IMR-90 (cell line): ENCODE data around the gene NFRKB. TPM values are rescaled to one million over a fixed set of nuclear protein-coding genes. Genes with fewer than 3 reads are reported as not detected.
"Not testable (repeated sequence)": the region's sequence is repeated elsewhere in the genome, so short reads cannot be mapped to it uniquely, and the experiment has no call there.

Source experiments
- ATAC-seq: fragments of 200-7000 bp; cut with Tn5 transposase; 2 replicates; pipeline ENCODE4 v1.9.1; 2020; ENCODE audit warnings: low read depth, mild to moderate bottlenecking, moderate library complexity
- BruUV-seq: library from RNA; stranded (reverse); fragments of 400-500 nt; replicated peaks from 2 replicates; lab custom pipeline; 2021; lab: Mats Ljungman, UMichigan
- CTCF ChIA-PET: fragments of 300-600 bp; formaldehyde crosslinking; extraction: SDS; loops from one replicate; lab custom pipeline; 2021; ENCODE audit warnings: antibody characterized with exemption; lab: Yijun Ruan, JAX
- POLR2A ChIA-PET: fragments of 300-600 bp; sonication (Branson Sonifier 250); formaldehyde crosslinking; loops from one replicate; lab custom pipeline; 2022; ENCODE audit warnings: antibody characterized with exemption; ENCODE audit not compliant: unreplicated experiment; lab: Charles Lee
- DNase-seq: peaks from one replicate; pipeline ENCODE4 v3.0.0; 2013
- H2AFZ ChIP-seq: replicated peaks from 2 replicates; pipeline ENCODE3; 2013; ENCODE audit warnings: low read length, mild to moderate bottlenecking; ENCODE audit not compliant: poor library complexity
- H2AK5ac ChIP-seq: 2 replicates; pipeline ENCODE4 v1.6.1; 2013; ENCODE audit warnings: low read depth, low read length, inconsistent platforms
- H2AK9ac ChIP-seq: replicated peaks from 2 replicates; pipeline ENCODE3; 2013; ENCODE audit warnings: mild to moderate bottlenecking, low read depth, low read length, moderate library complexity; ENCODE audit not compliant: poor library complexity
- H2BK120ac ChIP-seq: 2 replicates; pipeline ENCODE4 v1.6.1; 2013; ENCODE audit warnings: low read depth, low read length, inconsistent platforms
- H2BK15ac ChIP-seq: 3 replicates; pipeline ENCODE4 v1.6.1; 2013; ENCODE audit warnings: low read depth, low read length, inconsistent platforms
- H2BK20ac ChIP-seq: 2 replicates; pipeline ENCODE4 v1.6.1; 2013; ENCODE audit warnings: low read depth, mild to moderate bottlenecking, inconsistent platforms, low read length, moderate library complexity
- H2BK5ac ChIP-seq: 2 replicates; pipeline ENCODE4 v1.6.1; 2013; ENCODE audit warnings: mild to moderate bottlenecking, low read depth, low read length, inconsistent platforms; ENCODE audit not compliant: poor library complexity, severe bottlenecking
- H3K14ac ChIP-seq: replicated peaks from 2 replicates; pipeline ENCODE4 v1.6.1; 2013; ENCODE audit warnings: low read depth, low read length, inconsistent platforms
- H3K18ac ChIP-seq: 2 replicates; pipeline ENCODE4 v1.6.1; 2013; ENCODE audit warnings: low read depth, low read length, control low read depth
- H3K23ac ChIP-seq: 2 replicates; pipeline ENCODE4 v1.6.1; 2013; ENCODE audit warnings: low read depth, low read length, inconsistent platforms
- H3K27ac ChIP-seq: 2 replicates; pipeline ENCODE4 v1.5.1; 2013; ENCODE audit warnings: mild to moderate bottlenecking, control low read depth, low read length; ENCODE audit not compliant: insufficient read depth
- H3K27me3 ChIP-seq: 2 replicates; pipeline ENCODE4 v1.6.1; 2013; ENCODE audit warnings: low read length; ENCODE audit not compliant: control insufficient read depth, insufficient read depth
- H3K36me3 ChIP-seq: 2 replicates; pipeline ENCODE4 v1.6.1; 2013; ENCODE audit warnings: low read length, mixed read lengths; ENCODE audit not compliant: control insufficient read depth, insufficient read depth
- H3K4ac ChIP-seq: 2 replicates; pipeline ENCODE4 v1.6.1; 2013; ENCODE audit warnings: low read depth, low read length, inconsistent platforms
- H3K4me1 ChIP-seq: 2 replicates; pipeline ENCODE4 v1.6.1; 2013; ENCODE audit warnings: low read length, mixed read lengths; ENCODE audit not compliant: control insufficient read depth, insufficient read depth
- H3K4me2 ChIP-seq: 2 replicates; pipeline ENCODE4 v1.6.1; 2013; ENCODE audit warnings: low read depth, mild to moderate bottlenecking, control low read depth, low read length, moderate library complexity
- H3K4me3 ChIP-seq: 2 replicates; pipeline ENCODE4 v1.5.1; 2013; ENCODE audit warnings: low read depth, mild to moderate bottlenecking, control low read depth, low read length, moderate library complexity; ENCODE audit not compliant: insufficient read depth
- H3K56ac ChIP-seq: 2 replicates; pipeline ENCODE4 v1.6.1; 2013; ENCODE audit warnings: low read length, inconsistent platforms; ENCODE audit not compliant: insufficient read depth; ENCODE audit errors: extremely low read depth
- H3K79me1 ChIP-seq, 2 experiments: 2 replicates each; pipeline ENCODE4 v1.6.1; 2013; ENCODE audit warnings: low read length in 2 of 2, inconsistent platforms in 1 of 2, low read depth in 1 of 2
- H3K9ac ChIP-seq: 2 replicates; pipeline ENCODE4 v1.6.1; 2013; ENCODE audit warnings: low read depth, low read length, control low read depth
- H3K9me1 ChIP-seq: 2 replicates; pipeline ENCODE4 v1.6.1; 2013; ENCODE audit warnings: low read length, inconsistent platforms; ENCODE audit not compliant: insufficient read depth
- H3K9me3 ChIP-seq: 2 replicates; pipeline ENCODE4 v1.6.1; 2013; ENCODE audit warnings: low read length; ENCODE audit not compliant: control insufficient read depth, insufficient read depth
- H4K20me1 ChIP-seq: 2 replicates; pipeline ENCODE4 v1.6.1; 2013; ENCODE audit warnings: low read length, inconsistent platforms; ENCODE audit not compliant: insufficient read depth
- H4K5ac ChIP-seq: 2 replicates; pipeline ENCODE4 v1.6.1; 2013; ENCODE audit warnings: mild to moderate bottlenecking, low read depth, low read length, control low read depth
- H4K8ac ChIP-seq, 2 experiments: 2 replicates each; pipeline ENCODE4 v1.6.1; 2013; ENCODE audit warnings: low read depth in 2 of 2, low read length in 2 of 2, control low read depth in 1 of 2, inconsistent platforms in 1 of 2
- H4K91ac ChIP-seq: 2 replicates; pipeline ENCODE4 v1.6.1; 2013; ENCODE audit warnings: low read depth, low read length, inconsistent platforms; ENCODE audit not compliant: insufficient read depth
- WGBS, 2 experiments: methylation state at CpG; one replicate each; pipeline versions ENCODE4 v1.1.5 to v1.1.7; 2013; ENCODE audit warnings: missing lambda C conversion rate in 2 of 2; ENCODE audit not compliant: insufficient read length in 1 of 2; ENCODE audit errors: extremely low coverage in 2 of 2; 5-methylcytosine and 5-hydroxymethylcytosine counted together
- dilution Hi-C: fragments of 300-500 bp; cut with HindIII; formaldehyde crosslinking; loops from one replicate; pipeline ENCODE4 v1.14.3; 2018; ENCODE audit warnings: low sequenced_read_pairs; ENCODE audit not compliant: unreplicated experiment
- in situ Hi-C: fragments of 300-500 bp; cut with MboI; formaldehyde crosslinking; loops from 3 replicates; pipeline ENCODE4 v1.14.3; 2019; ENCODE audit warnings: low sequenced_read_pairs, inconsistent platforms, mixed read lengths
- intact Hi-C: fragments of 100-400 bp; cut with micrococcal nuclease; formaldehyde crosslinking; loops from 2 replicates; pipeline ENCODE4 v1.10.0; 2022
- polyA plus RNA-seq, 3 experiments: library from polyadenylated mRNA; depleted of rRNA; stranded (reverse); fragments of >200 nt; gene quantifications; 2 replicates each; pipeline ENCODE4 v1.2.3, GENCODE V29; 2012; ENCODE audit warnings: low replicate concordance in 1 of 3
- total RNA-seq: library from RNA; depleted of rRNA; stranded (reverse); fragments of >200 nt; gene quantifications from 2 replicates; pipeline ENCODE4 v1.2.3, GENCODE V29; 2012

Gene NFRKB
- total and polyA plus RNA-seq, 2 of the 4 experiments (the other 2 are of a cell fraction): 15.2 to 28.9 TPM

GRCh38 chr11:129868626-129869025 is 26.8 kb downstream of the NFRKB start:
- H2BK15ac ChIP-seq, BruUV-seq, H3K4me3 ChIP-seq, ATAC-seq, H2AFZ ChIP-seq, H3K27ac ChIP-seq, H3K56ac ChIP-seq, H4K5ac ChIP-seq, H3K23ac ChIP-seq, H4K20me1 ChIP-seq, H3K4me1 ChIP-seq, H2BK5ac ChIP-seq, H3K9ac ChIP-seq, H3K4me2 ChIP-seq, H2BK20ac ChIP-seq, in situ Hi-C loops, H3K79me1 ChIP-seq, H4K91ac ChIP-seq, H3K27me3 ChIP-seq, H3K18ac ChIP-seq, H3K9me1 ChIP-seq, POLR2A ChIA-PET, dilution Hi-C loops, H4K8ac ChIP-seq, H2BK120ac ChIP-seq, intact Hi-C loops, H3K4ac ChIP-seq, H3K14ac ChIP-seq, H3K9me3 ChIP-seq, H2AK9ac ChIP-seq, H2AK5ac ChIP-seq: not testable (repeated sequence)
- WGBS, 2 experiments: no CpG with 5 or more reads among the region's 16 CpGs
- peaks cover 65% of the 10 kb centered on the region for H3K36me3 ChIP-seq
- peak; percentile 20 for DNase-seq
- CTCF ChIA-PET: interaction anchor here (1.5 kb wide), 1 partner anchor 13 kb away, joined by 4 read pairs; no protein-coding TSS in a partner anchor
